HG03575 (cell line): ENCODE results near the gene TUBGCP6.

Experiments
- ATAC-seq: cut with Tn5 transposase; IDR thresholded peaks from one replicate; pipeline ENCODE4 v1.9.1; 2021; ENCODE audit not compliant: unreplicated experiment, insufficient number of reproducible peaks, low FRiP score; ENCODE audit errors: extremely low read depth

TUBGCP6 gene

GRCh38 chr22:50244420-50245213, at the start of gene TUBGCP6:
Gene TUBGCP6, minus strand, starts transcription at chr22:50245023. Its CDS starts 564 bp downstream, at chr22:50244459.
- peak; percentile 34 for ATAC-seq

- no peak for ATAC-seq
Observed at GRCh38 chr22:50294319-50294656, 49.5 kb upstream of the TUBGCP6 start.

GRCh38 chr22:50293441-50294318, 48.9 kb upstream of the TUBGCP6 start:
- no peak for ATAC-seq

- no peak for ATAC-seq
Observed at GRCh38 chr22:50292643-50293440, 48.0 kb upstream of the TUBGCP6 start.

- ATAC-seq: no peak
Observed at GRCh38 chr22:50289942-50290630, 45.3 kb upstream of the TUBGCP6 start.

GRCh38 chr22:50289151-50289941, 44.5 kb upstream of the TUBGCP6 start:
- ATAC-seq: no peak

- ATAC-seq: no peak
Observed at GRCh38 chr22:50287731-50288130, 42.9 kb upstream of the TUBGCP6 start.

- no peak for ATAC-seq
Observed at GRCh38 chr22:50286701-50287318, 42.0 kb upstream of the TUBGCP6 start.

GRCh38 chr22:50286275-50286674, 41.5 kb upstream of the TUBGCP6 start:
- ATAC-seq: no peak

- ATAC-seq: no peak
Observed at GRCh38 chr22:50285568-50286229, 40.9 kb upstream of the TUBGCP6 start.

- ATAC-seq: no peak
Observed at GRCh38 chr22:50284479-50284878, 39.7 kb upstream of the TUBGCP6 start.

- ATAC-seq: no peak
Observed at GRCh38 chr22:50283821-50284220, 39.0 kb upstream of the TUBGCP6 start.

- no peak for ATAC-seq
Observed at GRCh38 chr22:50282361-50283155, 37.7 kb upstream of the TUBGCP6 start.

- ATAC-seq: no peak
Observed at GRCh38 chr22:50281957-50282356, 37.1 kb upstream of the TUBGCP6 start.

GRCh38 chr22:50281384-50281760, 36.5 kb upstream of the TUBGCP6 start:
- no peak for ATAC-seq

- no peak for ATAC-seq
Observed at GRCh38 chr22:50280708-50281383, 36.0 kb upstream of the TUBGCP6 start.
